ENCODE results near the gene SMIM44.
"Not testable (repeated sequence)": the region's sequence is repeated elsewhere in the genome, so short reads cannot be mapped to it uniquely, and the experiment has no call there.

SMIM44 gene

DNA sequence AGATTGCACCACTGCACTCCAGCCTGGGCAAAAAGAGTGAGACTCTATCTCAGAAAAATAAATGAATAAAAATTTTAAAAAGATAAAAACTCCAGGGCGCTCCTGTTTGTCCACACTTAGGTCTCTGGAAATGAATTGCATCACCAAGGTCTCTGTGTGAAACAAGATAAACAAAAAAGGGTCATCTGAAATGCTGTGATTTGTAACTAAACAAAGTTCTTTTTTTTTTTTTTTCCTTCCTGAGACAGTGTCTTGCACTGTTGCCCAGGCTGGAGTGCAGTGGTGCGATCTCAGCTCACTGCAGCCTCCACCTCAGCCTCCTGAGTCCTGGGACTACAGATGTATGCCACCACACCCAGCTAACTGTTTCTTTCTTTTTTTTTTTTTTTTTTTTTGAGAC, 34.4 kb upstream of the SMIM44 start:
- DNase-seq: no peak

- peak; percentile 90 for DNase-seq
Measured at GRCh38 chr19:3516675-3517207, 33.5 kb upstream of the SMIM44 start.

DNA sequence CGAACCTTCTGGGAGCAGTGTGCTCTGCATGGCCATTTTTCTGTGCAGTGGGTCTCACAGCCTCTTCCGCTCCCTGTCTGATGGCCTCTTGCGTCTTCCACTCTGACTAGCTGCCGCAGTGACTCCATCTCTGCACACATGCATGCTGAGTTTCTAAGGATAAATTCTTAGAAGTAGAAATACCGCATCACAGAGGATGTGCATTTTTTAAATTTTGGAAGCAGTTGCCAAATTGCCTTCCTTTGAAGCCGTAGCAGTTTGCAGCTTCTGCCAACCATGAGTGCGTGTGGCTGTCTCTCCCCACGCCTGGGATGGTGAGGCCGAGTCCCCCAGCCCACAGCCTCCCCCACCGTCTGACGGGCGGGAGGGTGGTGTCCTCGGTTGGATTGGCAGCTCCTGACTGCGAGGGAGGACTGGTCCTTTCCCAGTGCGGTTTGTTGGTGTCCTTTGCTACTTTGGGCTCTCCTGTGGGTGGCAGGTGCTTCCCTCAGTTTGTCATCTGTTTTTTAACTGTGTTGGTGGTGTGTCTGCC, 32.7 kb upstream of the SMIM44 start:
- no peak for DNase-seq

- DNase-seq: no peak
Measured at GRCh38 chr19:3514930-3515329, 31.7 kb upstream of the SMIM44 start.

DNA sequence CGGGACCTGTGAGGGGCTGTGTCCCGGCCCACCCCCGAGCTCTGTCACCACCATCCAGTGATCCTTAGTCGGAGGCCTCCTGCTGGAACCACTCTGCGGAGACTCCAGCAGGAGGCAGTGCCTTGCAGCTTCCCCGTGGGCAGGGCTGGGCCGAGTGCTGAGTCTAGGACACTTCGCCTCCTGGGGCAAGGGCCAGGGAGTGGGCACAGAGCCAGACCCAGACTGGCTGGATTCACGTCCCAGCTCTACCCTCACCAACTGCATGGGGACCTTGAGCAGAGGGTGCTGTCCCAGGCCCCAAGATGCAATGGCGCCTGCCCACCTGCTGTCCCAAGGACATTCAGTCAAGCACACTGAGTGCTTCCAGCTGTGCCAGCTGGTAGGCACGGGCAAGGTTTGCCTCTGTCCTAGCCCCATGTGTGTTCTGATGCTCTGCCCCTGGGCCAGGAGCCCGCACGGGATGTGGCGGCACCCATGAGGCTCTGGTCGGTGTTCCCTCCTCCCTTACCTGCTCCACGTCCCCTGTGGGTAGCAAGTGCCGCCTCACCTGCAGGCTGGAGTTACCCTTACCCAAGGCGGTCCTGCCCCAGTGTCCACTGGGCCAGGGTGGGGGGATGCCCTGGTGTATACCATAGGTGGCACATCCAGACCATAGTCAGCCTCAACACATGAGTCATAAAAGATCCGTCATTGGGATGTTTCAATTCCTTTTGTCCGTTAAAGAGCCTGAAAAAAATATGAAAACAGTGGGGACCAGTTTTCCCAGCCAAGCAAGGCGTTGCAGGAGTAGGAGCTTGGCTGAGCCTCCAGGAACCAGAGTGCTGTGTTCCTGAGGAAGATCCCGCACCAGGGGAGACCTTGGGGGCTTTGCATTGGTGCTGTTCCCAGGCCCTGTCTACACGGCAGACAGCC, 30.2 kb upstream of the SMIM44 start:
- no peak for DNase-seq

DNA sequence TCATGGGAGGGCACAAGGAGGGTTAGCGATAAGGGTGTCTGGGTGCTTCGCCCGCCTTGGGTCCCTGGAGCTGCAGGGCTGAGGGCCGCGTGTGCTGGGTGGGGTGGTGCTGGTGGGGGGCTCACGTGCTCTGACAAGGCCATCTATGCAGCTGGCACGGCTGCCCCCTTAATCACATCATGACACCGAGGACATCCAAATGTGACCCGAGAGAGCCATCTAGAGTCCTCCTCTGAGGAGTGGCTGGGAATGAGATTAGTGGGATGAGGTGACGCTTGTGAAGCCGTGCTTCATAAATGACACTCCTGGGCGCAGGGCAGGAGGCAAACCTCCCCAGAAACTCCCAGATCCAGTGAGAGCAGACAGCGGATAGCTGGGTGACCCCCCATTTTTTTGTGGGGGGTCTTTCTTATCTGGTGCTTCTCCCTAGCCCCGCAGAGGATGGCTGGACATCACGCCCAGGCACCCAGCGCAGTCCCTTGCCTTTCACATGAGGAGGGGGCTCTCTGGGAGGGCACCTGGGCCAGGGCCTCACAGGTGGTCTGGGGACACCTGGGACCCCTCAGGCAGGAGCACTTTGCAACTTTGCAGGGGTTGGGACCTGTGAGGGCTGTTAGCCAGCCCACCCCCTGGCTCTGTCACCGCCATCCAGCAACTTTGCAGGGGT, 29.5 kb upstream of the SMIM44 start:
- DNase-seq: no peak

GRCh38 chr19:3511506-3512251, 28.4 kb upstream of the SMIM44 start:
- no peak for DNase-seq

- DNase-seq: no peak
Measured at GRCh38 chr19:3510727-3511126, 27.5 kb upstream of the SMIM44 start.

DNA sequence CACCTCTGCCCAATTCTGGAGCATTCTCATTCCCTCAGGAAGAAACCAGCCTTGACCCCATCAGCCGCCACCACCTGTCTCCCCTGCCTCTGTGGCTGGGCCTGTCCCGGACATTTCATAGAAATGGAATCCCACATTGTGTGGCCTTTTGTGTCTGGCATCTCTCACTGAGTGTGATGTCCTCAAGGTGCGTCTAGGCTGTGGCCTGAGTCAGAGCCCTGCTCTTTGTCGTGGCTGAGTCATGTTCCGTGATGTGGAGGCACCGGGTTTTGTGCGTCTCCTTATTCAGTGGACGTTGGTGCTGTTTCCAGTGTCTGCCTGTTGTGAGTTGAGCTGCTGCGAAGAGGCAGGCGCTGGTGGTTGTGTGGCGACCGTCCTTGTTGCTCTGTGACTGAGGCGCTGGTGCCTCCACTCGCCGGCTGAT, 26.3 kb upstream of the SMIM44 start:
- no peak for DNase-seq

DNA sequence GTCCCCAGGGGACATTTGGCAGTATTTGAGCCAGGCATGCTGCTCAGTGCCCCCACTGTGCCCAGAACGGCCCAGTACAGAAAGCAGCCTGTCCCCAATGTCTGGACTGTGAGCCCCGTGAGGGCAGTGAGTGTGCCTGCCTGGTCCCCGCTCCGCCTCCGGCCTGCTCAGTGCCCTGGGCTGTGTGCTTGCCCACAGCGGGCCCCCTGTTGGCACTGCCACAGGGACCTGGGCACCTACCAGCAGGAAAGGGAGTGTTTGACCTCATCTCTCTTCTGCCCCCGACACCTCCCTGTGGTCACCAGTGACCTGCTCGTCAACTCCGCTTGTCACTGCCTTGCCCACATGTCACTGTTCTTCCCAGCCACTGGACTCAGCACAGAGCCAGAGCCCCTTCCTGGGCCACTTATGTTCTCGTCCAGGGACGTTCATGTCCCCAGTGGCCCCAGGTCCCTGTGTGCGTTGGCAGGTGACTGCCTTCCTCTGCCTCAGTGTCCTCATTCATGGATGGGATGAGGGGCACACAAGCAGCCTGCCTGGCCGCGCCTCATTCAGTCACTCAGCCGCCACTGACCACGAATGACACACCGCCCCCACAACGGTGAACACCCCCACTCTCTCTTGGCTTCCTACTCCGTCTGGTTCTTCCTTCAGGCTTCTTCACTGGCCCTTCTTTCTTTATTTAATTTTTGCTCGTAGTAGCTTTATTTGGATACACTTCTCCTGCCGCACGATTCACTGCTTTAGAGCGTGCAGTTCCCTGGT, 25.7 kb upstream of the SMIM44 start:
- no peak for DNase-seq

- DNase-seq: not testable (repeated sequence)
Measured at GRCh38 chr19:3508121-3508661, 24.9 kb upstream of the SMIM44 start.

DNA sequence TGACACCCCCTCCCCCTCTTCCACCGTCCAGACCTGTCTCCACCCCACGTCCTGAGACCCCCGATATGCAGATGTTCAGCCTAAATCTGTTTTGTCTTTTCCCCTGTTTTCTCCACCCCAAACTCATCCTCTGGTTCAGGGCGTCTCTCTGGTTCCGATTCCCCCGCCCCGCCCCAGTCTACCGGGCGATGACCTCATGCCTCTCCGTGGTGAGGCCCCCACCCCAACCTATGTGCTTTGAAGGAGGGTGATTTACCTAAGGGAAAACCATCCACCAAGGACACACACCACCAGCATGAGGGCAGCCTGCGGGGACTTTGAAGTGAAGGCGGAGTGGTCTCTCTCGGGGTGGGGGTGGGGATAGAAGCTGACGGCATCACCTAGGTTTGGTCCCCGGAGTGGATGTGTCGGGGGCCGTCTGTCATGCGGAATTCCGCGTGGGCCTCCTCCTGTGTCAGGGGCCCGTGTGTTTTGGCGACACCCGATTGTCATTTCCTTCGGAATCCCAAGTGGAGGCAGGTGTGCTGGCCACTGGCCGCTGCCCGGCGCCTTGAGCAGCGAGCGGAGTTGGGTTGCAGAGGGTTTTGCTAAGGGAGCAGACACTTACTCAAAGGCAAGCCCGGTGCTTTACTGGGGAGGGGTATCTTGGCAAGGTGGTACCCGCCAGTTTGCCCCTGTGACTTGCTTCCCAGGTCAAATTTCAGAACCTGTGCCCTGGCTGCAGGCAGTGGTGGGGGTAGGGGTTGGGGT, 24.3 kb upstream of the SMIM44 start:
- no peak for DNase-seq

- DNase-seq: no peak
Measured at GRCh38 chr19:3506384-3507340, 23.4 kb upstream of the SMIM44 start.

GRCh38 chr19:3505598-3506383, 22.6 kb upstream of the SMIM44 start, which contains the start of gene FZR1:
Gene FZR1 (plus strand): TSS chr19:3506311. CDS start chr19:3522990, 16,679 bp downstream.
- peak; percentile 93 for DNase-seq

- no peak for DNase-seq
Measured at GRCh38 chr19:3504735-3505134, 21.5 kb upstream of the SMIM44 start.

- DNase-seq: no peak
Measured at GRCh38 chr19:3503036-3503572, 19.9 kb upstream of the SMIM44 start.

- no peak for DNase-seq
Measured at GRCh38 chr19:3501780-3502179, 18.5 kb upstream of the SMIM44 start.

DNA sequence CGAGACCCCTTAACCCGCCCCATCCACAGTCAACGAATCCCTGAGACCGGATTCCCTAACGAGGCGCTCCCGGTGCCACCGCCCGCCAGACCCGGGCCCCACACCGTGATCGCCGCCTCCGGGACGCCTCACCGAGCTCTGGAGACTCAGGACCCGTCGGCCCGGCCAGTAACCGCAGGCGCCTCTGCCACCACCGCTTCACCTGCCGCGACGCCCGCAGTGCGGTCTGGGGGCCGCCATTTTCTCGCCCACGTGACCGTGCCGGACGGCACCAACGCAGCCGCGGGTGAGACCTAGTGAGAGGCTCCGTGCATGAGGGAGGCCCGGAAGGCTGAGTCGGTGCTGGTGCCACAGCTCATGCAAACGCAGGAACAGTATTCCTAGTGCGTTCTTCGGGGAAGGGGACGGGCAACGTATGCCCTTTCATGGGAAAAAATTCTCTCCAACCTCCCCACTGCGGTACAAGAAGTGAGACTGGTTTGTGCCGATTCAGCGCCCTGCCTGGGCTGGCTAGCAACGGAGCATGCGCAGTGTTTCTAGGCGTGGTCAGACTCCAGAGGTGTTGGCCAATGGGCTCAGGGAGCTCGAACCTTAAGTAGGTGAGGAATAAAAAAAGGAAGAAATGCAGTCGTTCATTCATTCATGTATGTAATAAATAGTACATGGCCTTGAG, 17.3 kb upstream of the SMIM44 start, which contains the start of gene DOHH:
Gene DOHH, minus strand, starts transcription at position 246 of the 673 bp plus-strand sequence. CDS start 3,860 bp downstream, outside the sequence.
- peak; percentile 97 for DNase-seq

All from SHP77 treated with DMSO at 0.1 percent for 48 hours (cell line).